Glomerular visceral epithelial cell (primary cell): Measurements from ENCODE around the gene DRAP1.

Experiments used
- DNase-seq: peaks from one replicate; pipeline ENCODE4 v3.0.0-alpha.2; 2016; ENCODE audit errors: extremely low spot score

Gene DRAP1

DNA sequence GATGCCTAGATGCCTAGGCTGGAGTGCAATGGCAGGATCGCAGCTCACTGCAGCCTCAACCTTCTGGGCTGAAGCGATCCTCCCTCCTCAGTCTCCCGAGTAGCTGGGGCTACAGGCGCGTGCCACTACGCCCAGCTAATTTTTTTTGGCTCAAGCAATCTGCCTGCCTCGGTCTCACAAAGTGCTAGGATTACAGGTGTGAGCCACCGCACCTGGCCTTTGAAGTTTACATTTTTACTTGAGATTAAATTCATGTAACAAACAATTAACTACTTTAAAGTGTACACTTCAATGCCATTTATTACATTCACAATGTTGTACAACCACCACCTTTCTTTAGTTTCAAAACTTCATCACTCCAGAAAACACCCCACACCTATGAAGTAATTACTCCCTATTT lies 15.5 kb upstream of the DRAP1 start:
- DNase-seq, result no peak

- DNase-seq, result no peak
These were observed 12.6 kb upstream of the DRAP1 start for GRCh38 chr11:65906602-65907001.

DNA sequence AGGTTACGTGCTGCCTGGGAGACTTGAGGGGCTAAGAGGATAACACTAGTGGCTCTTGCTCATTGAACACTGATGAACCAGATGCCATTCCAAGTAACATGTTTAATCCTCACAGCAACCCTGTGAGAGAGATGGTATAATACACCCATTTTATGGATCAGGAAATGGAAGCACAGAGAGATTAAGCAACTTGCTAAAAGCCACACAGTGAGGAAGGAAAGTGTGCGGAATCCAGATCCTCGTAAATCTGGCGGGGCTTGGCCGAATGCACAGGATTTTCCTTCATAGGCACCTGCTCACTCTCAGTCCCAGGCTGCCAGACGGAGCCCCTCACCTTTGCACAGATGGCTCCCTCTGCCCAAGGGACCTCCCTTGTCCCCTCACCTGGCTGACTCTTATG lies 11.3 kb upstream of the DRAP1 start:
- DNase-seq, result no peak

GRCh38 chr11:65911682-65912568 lies 7.3 kb upstream of the DRAP1 start:
- peak; percentile 93 for DNase-seq

DNA sequence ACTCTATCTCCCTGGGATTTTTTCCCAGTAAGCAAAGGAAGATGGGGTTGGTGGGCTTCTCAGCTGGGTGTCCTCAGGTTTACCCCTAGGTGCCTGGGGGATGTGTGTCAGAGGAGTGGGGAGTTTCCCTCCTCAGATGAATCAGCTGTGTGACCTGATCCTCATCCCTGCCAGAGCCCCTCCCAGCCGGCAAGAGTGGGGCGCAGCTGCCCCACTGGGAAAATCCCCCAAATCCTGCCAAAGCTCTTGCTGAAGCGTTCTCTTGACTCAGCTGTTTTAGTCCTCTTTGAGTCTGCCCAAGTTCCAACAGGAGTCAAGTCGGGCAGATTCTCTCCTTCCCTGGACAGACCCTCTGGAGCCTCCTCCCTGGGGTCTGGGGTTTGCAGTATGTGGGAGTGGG lies 6.4 kb upstream of the DRAP1 start:
- DNase-seq, result peak; percentile 79

GRCh38 chr11:65915101-65915820 lies 4.0 kb upstream of the DRAP1 start:
- peak; percentile 75 for DNase-seq

DNA sequence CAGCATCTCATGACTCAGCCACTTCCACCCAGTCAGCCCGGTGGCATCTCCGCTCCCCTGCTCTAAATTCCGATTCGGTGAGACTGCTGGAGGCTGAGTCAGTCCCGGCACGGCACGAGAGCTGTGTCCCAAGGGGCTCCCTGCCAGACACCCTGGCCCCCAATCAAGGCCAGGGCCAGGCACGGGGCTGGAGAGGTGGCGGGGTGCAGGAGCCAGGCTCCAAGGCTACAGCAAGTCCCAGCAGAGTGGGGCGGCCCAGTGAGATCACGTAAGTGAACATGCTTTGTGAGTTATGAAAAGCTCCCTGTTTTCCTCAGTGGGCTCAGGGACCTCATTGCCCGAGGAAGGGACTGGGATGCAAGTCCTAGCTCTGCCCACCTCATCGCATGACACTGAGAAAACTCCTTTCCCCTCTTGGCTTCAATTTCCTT lies 3.4 kb upstream of the DRAP1 start:
- peak; percentile 97 for DNase-seq

DNA sequence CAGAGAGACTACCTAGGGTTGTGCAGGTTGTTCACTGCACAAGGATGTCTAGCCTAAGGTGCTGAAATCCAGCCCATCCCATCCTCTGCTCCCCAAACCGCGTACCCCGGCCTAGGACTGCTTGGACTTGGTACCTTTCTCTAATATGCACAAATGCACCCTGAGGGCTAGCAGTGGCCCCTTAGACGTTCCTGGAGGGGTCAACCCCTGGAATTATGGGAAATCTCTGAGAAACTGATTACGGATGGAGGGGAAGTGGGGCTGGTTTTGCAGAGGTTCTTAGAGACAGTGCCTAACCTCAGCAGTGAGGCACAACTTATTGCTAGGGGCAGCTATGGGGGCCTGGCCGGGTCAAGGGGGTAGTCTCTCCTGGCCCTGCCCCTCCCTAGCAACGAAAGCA lies 2.8 kb upstream of the DRAP1 start:
- no peak for DNase-seq

GRCh38 chr11:65917077-65917433 lies 2.2 kb upstream of the DRAP1 start:
- DNase-seq, result no peak

- no peak for DNase-seq
These were observed 1.6 kb upstream of the DRAP1 start for GRCh38 chr11:65917434-65918210.

- DNase-seq, result peak; percentile 40
These were observed 750 bp upstream of the DRAP1 start, which contains the start of gene C11orf68 for GRCh38 chr11:65918211-65919140. Gene C11orf68 (minus strand): TSS chr11:65919062. CDS start chr11:65919031, 31 bp downstream.

DNA sequence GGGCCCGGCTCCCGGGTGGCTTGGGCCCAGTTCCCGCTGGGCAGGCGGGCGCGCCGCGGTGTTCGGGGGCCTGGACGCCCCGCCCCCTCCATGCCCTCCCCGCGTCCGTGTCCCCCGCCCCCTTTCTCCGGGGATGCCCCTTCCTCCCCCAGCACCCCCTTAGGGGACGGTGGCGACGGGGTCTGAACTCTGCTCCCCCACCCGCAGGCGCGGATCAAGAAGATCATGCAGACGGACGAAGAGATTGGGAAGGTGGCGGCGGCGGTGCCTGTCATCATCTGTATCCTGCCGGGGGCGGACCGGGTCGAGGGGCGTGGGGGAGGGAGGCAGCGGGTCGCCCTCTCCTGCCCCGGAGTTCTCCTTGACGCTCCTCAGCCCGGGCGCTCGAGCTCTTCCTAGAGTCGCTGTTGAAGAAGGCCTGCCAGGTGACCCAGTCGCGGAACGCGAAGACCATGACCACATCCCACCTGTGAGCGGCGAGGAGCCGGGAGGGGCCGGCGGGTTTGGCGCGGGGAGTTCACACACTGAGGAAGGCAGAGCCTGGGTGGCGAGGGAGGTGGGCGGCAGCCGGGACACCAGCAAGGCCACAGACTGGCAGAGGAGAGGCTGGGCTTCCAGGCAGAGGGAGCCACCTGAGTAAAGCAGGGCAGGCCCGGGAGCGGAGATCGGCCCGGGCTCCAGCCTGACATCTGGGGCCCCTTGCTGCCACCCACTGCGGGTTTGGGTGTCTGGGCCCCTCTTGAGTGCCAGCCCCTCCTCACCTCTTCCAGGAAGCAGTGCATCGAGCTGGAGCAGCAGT lies 546 bp downstream of the DRAP1 start:
- peak; percentile 43 for DNase-seq

DNA sequence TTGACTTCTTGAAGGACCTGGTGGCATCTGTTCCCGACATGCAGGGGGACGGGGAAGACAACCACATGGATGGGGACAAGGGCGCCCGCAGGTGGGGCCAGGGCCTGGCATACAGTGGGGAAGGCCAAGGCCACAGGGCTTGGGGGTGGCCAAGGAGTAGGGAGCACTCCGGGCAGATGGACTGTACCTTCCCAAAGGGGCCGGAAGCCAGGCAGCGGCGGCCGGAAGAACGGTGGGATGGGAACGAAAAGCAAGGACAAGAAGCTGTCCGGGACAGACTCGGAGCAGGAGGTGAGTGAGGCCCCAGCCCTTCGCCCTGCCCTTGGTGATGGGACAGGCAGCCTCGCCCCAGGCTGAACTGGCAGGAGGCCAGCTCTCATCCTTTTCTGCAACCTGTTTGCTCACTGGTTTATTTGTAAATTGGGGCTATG lies 1.2 kb downstream of the DRAP1 start:
- DNase-seq, result no peak

DNA sequence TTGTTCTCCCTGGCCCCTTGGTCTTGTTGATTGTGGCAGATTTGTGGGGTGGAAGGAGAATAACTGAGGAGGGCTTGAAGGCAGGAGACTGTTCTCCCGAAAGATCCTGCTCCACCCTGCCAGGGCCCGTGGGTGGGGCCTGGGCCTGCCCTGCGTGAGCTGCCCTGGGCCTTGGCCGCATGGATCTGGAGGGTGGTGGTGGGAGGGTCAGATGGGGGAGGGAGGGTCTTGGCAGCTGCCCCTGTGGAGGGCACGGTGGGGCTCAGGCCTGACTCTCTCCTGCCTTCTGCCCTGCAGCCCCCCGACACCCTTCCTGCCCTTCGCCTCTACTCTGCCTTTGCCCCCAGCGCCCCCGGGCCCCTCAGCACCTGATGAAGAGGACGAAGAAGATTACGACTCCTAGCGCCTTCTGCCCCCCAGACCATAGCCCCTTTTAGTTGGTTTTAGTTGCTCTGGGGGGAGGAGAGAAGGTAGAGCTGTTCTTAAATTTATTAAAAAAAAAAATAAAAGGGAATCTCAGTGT lies 1.9 kb downstream of the DRAP1 start:
- DNase-seq, result no peak

GRCh38 chr11:65921876-65922275 lies 2.6 kb downstream of the DRAP1 start:
- DNase-seq, result no peak

DNA sequence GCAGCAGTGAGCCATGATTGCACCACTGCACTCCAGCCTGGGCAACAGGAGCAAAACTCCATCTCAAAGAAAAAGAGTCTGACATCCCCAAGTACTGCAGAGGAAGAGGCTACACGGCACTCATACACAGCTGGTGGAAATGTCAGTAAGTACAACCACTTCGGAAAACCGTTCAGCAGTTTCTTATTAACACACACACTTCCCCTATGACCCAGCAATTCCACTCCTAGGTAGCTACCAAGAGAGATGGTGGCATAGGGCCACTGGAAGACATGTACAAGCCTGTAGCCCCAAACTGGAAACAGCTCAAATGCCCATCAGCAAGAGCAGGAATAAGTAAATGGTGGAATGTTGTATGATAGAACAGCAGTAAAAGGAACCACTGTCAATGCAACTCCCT lies 3.3 kb downstream of the DRAP1 start:
- DNase-seq, result no peak

DNA sequence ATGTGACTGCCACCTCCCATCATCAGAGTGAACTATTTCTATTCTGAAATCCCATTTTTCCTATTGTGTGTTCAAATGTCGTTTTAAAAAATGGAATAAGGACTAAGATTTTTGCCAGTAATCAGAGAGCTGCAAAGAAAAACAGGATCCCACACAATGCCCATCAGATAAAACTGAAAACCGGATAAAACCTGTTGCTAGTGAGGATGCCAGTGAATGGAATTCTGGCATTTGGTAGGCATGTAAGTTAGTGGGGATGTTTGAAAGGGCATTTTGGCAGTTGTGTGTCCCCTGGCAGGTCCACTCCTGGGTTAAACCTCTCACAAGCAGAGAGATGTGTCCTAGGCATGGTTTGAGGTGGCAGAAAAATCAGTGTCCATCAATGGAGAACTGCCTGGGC lies 6.2 kb downstream of the DRAP1 start:
- no peak for DNase-seq

DNA sequence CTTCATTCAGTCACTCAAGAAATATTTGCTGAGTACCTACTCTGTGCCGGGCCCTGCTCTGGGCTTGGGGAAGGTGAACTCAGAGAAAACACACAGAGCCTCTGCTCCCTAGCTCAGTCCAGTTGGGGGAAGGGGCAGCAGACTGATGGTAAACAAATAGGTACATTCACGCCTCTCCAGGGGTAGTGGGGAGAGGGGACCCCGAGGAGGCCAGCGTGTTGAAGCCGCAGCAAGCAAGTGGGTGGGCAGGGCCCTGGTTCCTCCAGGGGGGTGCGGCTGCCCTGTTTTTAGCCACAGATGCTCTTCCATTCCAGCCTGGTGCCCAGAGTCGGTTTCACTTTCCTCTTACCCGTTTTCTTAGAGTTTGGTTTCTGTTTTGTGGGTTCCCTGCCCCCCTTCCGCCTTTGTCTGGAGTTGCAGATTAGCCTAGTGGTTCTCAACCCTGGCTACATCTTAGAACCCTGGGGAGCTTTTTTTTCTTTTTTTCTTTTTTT lies 8.7 kb downstream of the DRAP1 start:
- no peak for DNase-seq

- DNase-seq, result no peak
These were observed 9.4 kb downstream of the DRAP1 start for GRCh38 chr11:65928667-65929066.
